Prostate gland (tissue), 2 donors: ENCODE measurements around the gene DOK4.

ENCODE experiments used
- POLR2A ChIP-seq: fragments of 450-650 bp; IDR thresholded peaks from one replicate; pipeline ENCODE4 v1.6.1; 2016; ENCODE audit warnings: antibody characterized with exemption, mild to moderate bottlenecking
- POLR2AphosphoS5 ChIP-seq: sonication (generic); formaldehyde crosslinking; IDR thresholded peaks from one replicate; pipeline ENCODE4 v1.6.1; 2017; ENCODE audit warnings: antibody characterized with exemption
- TF ChIP-seq, protein P1 (sequence below), 4 experiments: fragments of 200-600 bp in 2 of 4; fragments of 450-650 bp in 2 of 4; sonication (generic) in 2 of 4; IDR thresholded peaks; 1 replicate in 3 of 4; 2 replicates in 1 of 4; pipeline ENCODE4 v1.5.1; 2016 to 2019; ENCODE audit warnings: antibody characterized with exemption in 4 of 4, mild to moderate bottlenecking in 2 of 4, moderate library complexity in 2 of 4

DNA sequence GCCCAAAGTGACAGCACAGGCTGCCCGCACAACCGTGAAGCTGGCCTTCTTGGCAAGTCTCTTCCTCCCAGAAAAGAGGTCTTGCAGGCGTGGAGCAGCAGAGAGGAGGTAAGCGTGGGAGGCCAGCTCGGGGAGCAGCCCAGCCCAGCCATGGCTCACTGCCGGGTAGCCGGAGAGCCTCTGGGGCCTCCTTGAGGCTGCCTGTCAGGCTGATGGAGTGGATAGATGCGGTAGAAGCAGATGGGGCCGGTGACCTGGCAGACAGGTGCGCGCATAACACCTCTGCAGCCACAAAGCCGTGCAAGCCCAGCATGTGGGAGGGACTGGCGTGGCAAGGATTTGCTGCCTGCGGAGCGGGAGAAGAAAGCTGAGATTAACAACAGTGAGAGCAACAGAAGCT is 17.1 kb upstream of the DOK4 start:
- no peak for TF ChIP-seq POLR2A
- TF ChIP-seq, protein P1, sequence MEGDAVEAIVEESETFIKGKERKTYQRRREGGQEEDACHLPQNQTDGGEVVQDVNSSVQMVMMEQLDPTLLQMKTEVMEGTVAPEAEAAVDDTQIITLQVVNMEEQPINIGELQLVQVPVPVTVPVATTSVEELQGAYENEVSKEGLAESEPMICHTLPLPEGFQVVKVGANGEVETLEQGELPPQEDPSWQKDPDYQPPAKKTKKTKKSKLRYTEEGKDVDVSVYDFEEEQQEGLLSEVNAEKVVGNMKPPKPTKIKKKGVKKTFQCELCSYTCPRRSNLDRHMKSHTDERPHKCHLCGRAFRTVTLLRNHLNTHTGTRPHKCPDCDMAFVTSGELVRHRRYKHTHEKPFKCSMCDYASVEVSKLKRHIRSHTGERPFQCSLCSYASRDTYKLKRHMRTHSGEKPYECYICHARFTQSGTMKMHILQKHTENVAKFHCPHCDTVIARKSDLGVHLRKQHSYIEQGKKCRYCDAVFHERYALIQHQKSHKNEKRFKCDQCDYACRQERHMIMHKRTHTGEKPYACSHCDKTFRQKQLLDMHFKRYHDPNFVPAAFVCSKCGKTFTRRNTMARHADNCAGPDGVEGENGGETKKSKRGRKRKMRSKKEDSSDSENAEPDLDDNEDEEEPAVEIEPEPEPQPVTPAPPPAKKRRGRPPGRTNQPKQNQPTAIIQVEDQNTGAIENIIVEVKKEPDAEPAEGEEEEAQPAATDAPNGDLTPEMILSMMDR (IDR thresholded peaks at IDR 0.05) = no peak
- no peak for TF ChIP-seq POLR2AphosphoS5
